H1 (cell line): ENCODE results near the gene NIM1K.

Experiments used
- CTCF ChIP-seq, 3 experiments: IDR thresholded peaks; 1 replicate in 2 of 3; 2 replicates in 1 of 3; pipeline versions ENCODE4 v1.5.1 to v1.6.1; 2011; ENCODE audit warnings: low read length in 3 of 3, mild to moderate bottlenecking in 3 of 3, inconsistent platforms in 2 of 3, low read depth in 1 of 3, moderate library complexity in 1 of 3; ENCODE audit not compliant: insufficient read depth in 1 of 3; ENCODE audit errors: control extremely low read depth in 1 of 3
- EP300 ChIP-seq, 2 experiments: IDR thresholded peaks; 1 replicate in 1 of 2; 2 replicates in 1 of 2; pipeline ENCODE4 v1.6.1; 2011 to 2012; ENCODE audit warnings: low read depth in 2 of 2, low read length in 2 of 2, mild to moderate bottlenecking in 2 of 2, borderline replicate concordance in 1 of 2, inconsistent platforms in 1 of 2, moderate library complexity in 1 of 2
- EZH2 ChIP-seq: fragments of 200-600 bp; sonication (generic); IDR thresholded peaks from 2 replicates; pipeline ENCODE4 v1.7.1; 2012; ENCODE audit warnings: low read depth, mild to moderate bottlenecking, moderate library complexity, low read length, inconsistent platforms; ENCODE audit not compliant: severe bottlenecking
- FOSL1 ChIP-seq: IDR thresholded peaks from 2 replicates; pipeline ENCODE4 v1.6.1; 2011; ENCODE audit warnings: mild to moderate bottlenecking, low read depth, low read length, moderate library complexity; ENCODE audit not compliant: insufficient read depth
- GABPA ChIP-seq: IDR thresholded peaks from 2 replicates; pipeline ENCODE4 v1.6.1; 2011; ENCODE audit warnings: mild to moderate bottlenecking, low read length, moderate library complexity, borderline replicate concordance; ENCODE audit not compliant: insufficient read depth
- POLR2A ChIP-seq, 2 experiments: IDR thresholded peaks; 1 replicate in 1 of 2; 2 replicates in 1 of 2; pipeline ENCODE4 v1.6.1; 2011; ENCODE audit warnings: low read depth in 2 of 2, low read length in 2 of 2, mild to moderate bottlenecking in 2 of 2; ENCODE audit errors: control extremely low read depth in 1 of 2
- POLR2AphosphoS5 ChIP-seq: IDR thresholded peaks from 2 replicates; pipeline ENCODE4 v1.6.1; 2011; ENCODE audit warnings: low read depth, low read length
- SIN3A ChIP-seq, 2 experiments: IDR thresholded peaks in 1 of 2; conservative IDR thresholded peaks in 1 of 2; 2 replicates each; pipeline ENCODE4 v1.6.1; 2011 to 2012; ENCODE audit warnings: low read length in 2 of 2, improper control_type of control experiment in 1 of 2, low read depth in 1 of 2, mild to moderate bottlenecking in 1 of 2

GRCh38 chr5:43312699-43313034, 120.6 kb downstream of the NIM1K start:
- TF ChIP-seq POLR2A (IDR thresholded peaks at IDR 0.05; ENCODE audit: control extremely low read depth in 1 of 2, low read depth in 2 of 2, low read length in 2 of 2): no peak
- TF ChIP-seq POLR2AphosphoS5: no peak
- TF ChIP-seq EZH2: no peak
- TF ChIP-seq CTCF (IDR thresholded peaks at IDR 0.05; ENCODE audit: control extremely low read depth in 1 of 3, insufficient read depth in 1 of 3, low read depth in 1 of 3, low read length in 3 of 3): no peak
- TF ChIP-seq EP300 (IDR thresholded peaks at IDR 0.05; ENCODE audit: borderline replicate concordance in 1 of 2, low read depth in 2 of 2, low read length in 2 of 2): no peak
- no peak for TF ChIP-seq GABPA
- no peak for TF ChIP-seq FOSL1
- TF ChIP-seq SIN3A (conservative IDR thresholded peaks at IDR 0.05 in 1 of 2, IDR thresholded peaks at IDR 0.05 in 1 of 2; ENCODE audit: low read depth in 1 of 2, low read length in 2 of 2): no peak
